H9 (cell line): Measurements from ENCODE around the gene PROSER3. TPM values are rescaled to one million over a fixed set of nuclear protein-coding genes. Genes with fewer than 3 reads are reported as not detected.

Experiments
- DNase-seq: peaks from one replicate; pipeline ENCODE4 v3.0.0-alpha.2; 2017
- H2AFZ ChIP-seq: one replicate; pipeline ENCODE4 v1.6.1; 2013; ENCODE audit warnings: mild to moderate bottlenecking, low read length, control low read depth, moderate library complexity
- H2AK5ac ChIP-seq: 2 replicates; pipeline ENCODE4 v1.6.1; 2013; ENCODE audit warnings: low read length, control low read depth, mixed read lengths; ENCODE audit not compliant: insufficient read length
- H2BK120ac ChIP-seq: one replicate; pipeline ENCODE4 v1.6.1; 2013; ENCODE audit warnings: low read depth, mild to moderate bottlenecking, low read length, control low read depth, inconsistent platforms; ENCODE audit not compliant: poor library complexity, severe bottlenecking
- H2BK12ac ChIP-seq: 2 replicates; pipeline ENCODE4 v1.6.1; 2013; ENCODE audit warnings: low read length, control low read depth, mixed read lengths, low read depth; ENCODE audit not compliant: insufficient read length
- H2BK15ac ChIP-seq: 2 replicates; pipeline ENCODE4 v1.6.1; 2013; ENCODE audit warnings: low read depth, low read length, control low read depth
- H2BK20ac ChIP-seq: one replicate; pipeline ENCODE4 v1.6.1; 2013; ENCODE audit warnings: low read depth, mild to moderate bottlenecking, low read length, control low read depth, inconsistent platforms; ENCODE audit not compliant: poor library complexity, severe bottlenecking
- H2BK5ac ChIP-seq: 2 replicates; pipeline ENCODE4 v1.6.1; 2013; ENCODE audit warnings: low read length, control low read depth, mixed read lengths; ENCODE audit not compliant: insufficient read length
- H3K14ac ChIP-seq: 2 replicates; pipeline ENCODE4 v1.6.1; 2013; ENCODE audit warnings: low read length, control low read depth; ENCODE audit not compliant: insufficient read depth
- H3K18ac ChIP-seq: 2 replicates; pipeline ENCODE4 v1.6.1; 2013; ENCODE audit warnings: low read depth, mild to moderate bottlenecking, mixed read lengths, low read length, control low read depth; ENCODE audit not compliant: insufficient read length
- H3K23ac ChIP-seq: 2 replicates; pipeline ENCODE4 v1.6.1; 2013; ENCODE audit warnings: low read length, control low read depth, mixed read lengths, low read depth; ENCODE audit not compliant: insufficient read length
- H3K23me2 ChIP-seq: 2 replicates; pipeline ENCODE4 v1.6.1; 2013; ENCODE audit warnings: low read depth, mild to moderate bottlenecking, mixed read lengths, low read length, control low read depth; ENCODE audit not compliant: insufficient read length, poor library complexity, severe bottlenecking
- H3K27ac ChIP-seq: 2 replicates; pipeline ENCODE4 v1.5.1; 2013; ENCODE audit warnings: low read length, control low read depth, mixed read lengths, low read depth; ENCODE audit not compliant: insufficient read length
- H3K27me3 ChIP-seq: 2 replicates; pipeline ENCODE4 v1.6.1; 2013; ENCODE audit warnings: low read length, control low read depth, inconsistent platforms; ENCODE audit not compliant: insufficient read depth
- H3K4ac ChIP-seq: 2 replicates; pipeline ENCODE4 v1.6.1; 2013; ENCODE audit warnings: low read depth, mild to moderate bottlenecking, control low read depth, inconsistent platforms, low read length, moderate library complexity
- H3K4me1 ChIP-seq: 2 replicates; pipeline ENCODE4 v1.6.1; 2013; ENCODE audit warnings: low read length, control low read depth, inconsistent platforms; ENCODE audit not compliant: insufficient read depth
- H3K4me2 ChIP-seq: 2 replicates; pipeline ENCODE4 v1.6.1; 2013; ENCODE audit warnings: low read length, control low read depth, mixed read lengths; ENCODE audit not compliant: insufficient read length, insufficient read depth
- H3K56ac ChIP-seq: 2 replicates; pipeline ENCODE4 v1.6.1; 2013; ENCODE audit warnings: low read depth, mild to moderate bottlenecking, mixed read lengths, low read length, control low read depth; ENCODE audit not compliant: insufficient read length
- H3K79me1 ChIP-seq: 2 replicates; pipeline ENCODE4 v1.6.1; 2013; ENCODE audit warnings: low read depth, mild to moderate bottlenecking, moderate library complexity, low read length, control low read depth, inconsistent platforms; ENCODE audit not compliant: insufficient read depth, poor library complexity, severe bottlenecking
- H3K79me2 ChIP-seq: 2 replicates; pipeline ENCODE4 v1.6.1; 2013; ENCODE audit warnings: low read length, control low read depth, inconsistent platforms; ENCODE audit not compliant: insufficient read depth
- H3K9ac ChIP-seq: 2 replicates; pipeline ENCODE4 v1.6.1; 2013; ENCODE audit warnings: low read length, control low read depth, mixed read lengths; ENCODE audit not compliant: insufficient read length; ENCODE audit errors: extremely low read depth
- H3K9me3 ChIP-seq: one replicate; pipeline ENCODE4 v1.6.1; 2013; ENCODE audit warnings: low read depth, low read length, inconsistent platforms; ENCODE audit not compliant: control insufficient read depth
- H3T11ph ChIP-seq: one replicate; pipeline ENCODE4 v1.6.1; 2013; ENCODE audit warnings: mild to moderate bottlenecking, low read length, control low read depth, inconsistent platforms
- H4K20me1 ChIP-seq: one replicate; pipeline ENCODE4 v1.6.1; 2013; ENCODE audit not compliant: control insufficient read depth, insufficient read length, insufficient read depth
- H4K5ac ChIP-seq: 2 replicates; pipeline ENCODE4 v1.6.1; 2013; ENCODE audit warnings: low read depth, mild to moderate bottlenecking, mixed read lengths, low read length, control low read depth; ENCODE audit not compliant: insufficient read length
- H4K8ac ChIP-seq: replicated peaks from 2 replicates; pipeline ENCODE4 v1.6.1; 2013; ENCODE audit warnings: low read length, control low read depth, mixed read lengths, low read depth; ENCODE audit not compliant: insufficient read length
- H4K91ac ChIP-seq: 2 replicates; pipeline ENCODE4 v1.6.1; 2013; ENCODE audit warnings: low read depth, mild to moderate bottlenecking, moderate library complexity, mixed read lengths, low read length, control low read depth; ENCODE audit not compliant: insufficient read length
- H3K27ac Mint-ChIP-seq, 3 experiments: 2 replicates in 2 of 3; 3 replicates in 1 of 3; pipeline ENCODE4 v1.8.0; 2020 to 2021; ENCODE audit warnings: mixed read lengths in 3 of 3, mild to moderate bottlenecking in 1 of 3, moderate library complexity in 1 of 3
- H3K27me3 Mint-ChIP-seq: 2 replicates; pipeline ENCODE4 v1.8.0; 2021; ENCODE audit warnings: low read depth, mild to moderate bottlenecking, moderate library complexity, mixed read lengths
- H3K36me3 Mint-ChIP-seq, 3 experiments: 2 replicates in 2 of 3; 3 replicates in 1 of 3; pipeline ENCODE4 v1.8.0; 2020 to 2021; ENCODE audit warnings: low read depth in 3 of 3, mixed read lengths in 3 of 3; ENCODE audit not compliant: insufficient read depth in 1 of 3
- H3K4me1 Mint-ChIP-seq, 2 experiments: 2 replicates each; pipeline ENCODE4 v1.8.0; 2020; ENCODE audit warnings: mixed read lengths in 2 of 2
- H3K4me3 Mint-ChIP-seq, 2 experiments: 2 replicates in 1 of 2; 3 replicates in 1 of 2; pipeline ENCODE4 v1.8.0; 2020 to 2021; ENCODE audit warnings: mild to moderate bottlenecking in 2 of 2, mixed read lengths in 2 of 2, moderate library complexity in 1 of 2
- H3K9me3 Mint-ChIP-seq, 2 experiments: 2 replicates in 1 of 2; 3 replicates in 1 of 2; pipeline ENCODE4 v1.8.0; 2020; ENCODE audit warnings: mild to moderate bottlenecking in 2 of 2, mixed read lengths in 2 of 2, moderate library complexity in 1 of 2
- WGBS: extraction: QIAGEN DNeasy Blood & Tissue Kit; methylation state at CpG from one replicate; pipeline ENCODE4 v1.1.7; 2013; ENCODE audit warnings: missing lambda C conversion rate, low lambda C conversion rate, mixed read lengths; ENCODE audit not compliant: insufficient read length; ENCODE audit errors: extremely low coverage; 5-methylcytosine and 5-hydroxymethylcytosine counted together
- total RNA-seq: library from RNA; stranded (reverse); gene quantifications from 2 replicates; pipeline ENCODE4 v1.2.1, GENCODE V29; 2021
- TF ChIP-seq, protein P1 (sequence below): fragments of 200-600 bp; sonication (generic); conservative IDR thresholded peaks from 3 replicates; pipeline ENCODE4 v1.8.0; 2021; ENCODE audit warnings: antibody characterized with exemption, mild to moderate bottlenecking

The PROSER3 gene
- total RNA-seq, 1 experiment from 2014 or later, result 29.1 TPM

DNA sequence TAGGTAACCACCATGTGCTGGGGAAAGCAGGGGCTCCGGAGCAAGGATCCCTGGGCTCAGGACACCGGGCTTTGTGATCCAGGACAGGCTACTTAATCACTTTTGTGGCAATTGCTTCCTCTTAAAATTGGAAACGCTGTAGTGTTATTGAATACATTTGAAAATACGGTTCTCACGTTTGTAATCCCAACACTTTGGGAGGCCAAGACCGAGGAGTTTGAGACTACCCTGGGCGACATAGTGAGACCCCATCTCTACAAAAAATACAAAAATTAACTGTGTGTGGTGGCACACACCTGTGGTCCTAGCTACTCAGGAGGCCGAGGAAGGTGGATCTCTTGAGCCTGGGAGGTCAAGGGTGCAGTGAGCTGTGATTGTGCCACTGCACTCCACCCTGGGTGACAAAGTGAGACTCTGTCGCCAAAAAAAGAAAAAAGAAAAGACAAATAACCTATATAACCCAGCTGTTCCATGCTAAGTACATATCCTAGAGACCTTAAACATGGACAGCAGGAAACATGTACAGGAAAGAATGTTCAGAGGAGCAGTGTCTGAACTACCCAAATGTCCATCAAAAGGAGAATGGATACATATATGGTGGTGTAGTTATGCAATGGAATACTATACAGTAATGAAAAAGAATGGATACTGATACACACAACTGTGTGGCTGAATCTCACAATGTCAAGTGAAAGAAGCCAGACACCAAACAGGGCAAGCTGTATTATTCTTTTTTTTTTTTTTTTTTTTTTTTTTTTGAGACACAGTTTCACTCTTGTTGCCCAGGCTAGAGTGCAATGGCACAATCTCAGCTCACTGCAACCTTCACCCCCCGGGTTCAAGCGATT, 55.3 kb downstream of the PROSER3 start:
- Mint-ChIP-seq H3K9me3 (peaks cover 2 to 3% of the 10 kb centered on the region in 2 experiments; a peak in 2 of 5 replicates), H3K4me3 (no peak overlapping the region), H3K27ac (no peak overlapping the region), H3K27me3 (peaks cover 18% of the 10 kb centered on the region), H3K4me1 (peaks cover 9 to 16% of the 10 kb centered on the region in 2 experiments), H3K36me3 (no peaks in the 10 kb centered on the region)
- no peak for DNase-seq
- no peak overlapping the region for H3K56ac ChIP-seq
- H3K18ac ChIP-seq, result no peak overlapping the region
- no CpG with 5 or more reads among the region's 11 CpGs for WGBS
- no peak overlapping the region for H2BK20ac ChIP-seq
- no peaks in the 10 kb centered on the region for H3K23me2 ChIP-seq
- no peak overlapping the region for H2AK5ac ChIP-seq
- no peaks in the 10 kb centered on the region for H3K79me1 ChIP-seq
- H2BK120ac ChIP-seq, result no peak overlapping the region
- no peak overlapping the region for H3K14ac ChIP-seq
- no peaks in the 10 kb centered on the region for H3K79me2 ChIP-seq
- H3K27ac ChIP-seq, result no peak overlapping the region
- no peak overlapping the region for H2BK12ac ChIP-seq
- no peak overlapping the region for H3K4ac ChIP-seq
- no peaks in the 10 kb centered on the region for H4K20me1 ChIP-seq
- H4K91ac ChIP-seq, result no peak overlapping the region
- no peak overlapping the region for H3K4me2 ChIP-seq
- no peaks in the 10 kb centered on the region for H3K4me1 ChIP-seq
- no peak overlapping the region for H3T11ph ChIP-seq
- H3K27me3 ChIP-seq, result no peaks in the 10 kb centered on the region
- H2BK15ac ChIP-seq, result no peak overlapping the region
- no peak overlapping the region for H2BK5ac ChIP-seq
- H2AFZ ChIP-seq, result no peak overlapping the region
- no peak overlapping the region for H4K5ac ChIP-seq
- no peak overlapping the region for H3K9ac ChIP-seq
- H3K23ac ChIP-seq, result no peak overlapping the region
- no peak overlapping the region for H4K8ac ChIP-seq
- TF ChIP-seq, protein P1, sequence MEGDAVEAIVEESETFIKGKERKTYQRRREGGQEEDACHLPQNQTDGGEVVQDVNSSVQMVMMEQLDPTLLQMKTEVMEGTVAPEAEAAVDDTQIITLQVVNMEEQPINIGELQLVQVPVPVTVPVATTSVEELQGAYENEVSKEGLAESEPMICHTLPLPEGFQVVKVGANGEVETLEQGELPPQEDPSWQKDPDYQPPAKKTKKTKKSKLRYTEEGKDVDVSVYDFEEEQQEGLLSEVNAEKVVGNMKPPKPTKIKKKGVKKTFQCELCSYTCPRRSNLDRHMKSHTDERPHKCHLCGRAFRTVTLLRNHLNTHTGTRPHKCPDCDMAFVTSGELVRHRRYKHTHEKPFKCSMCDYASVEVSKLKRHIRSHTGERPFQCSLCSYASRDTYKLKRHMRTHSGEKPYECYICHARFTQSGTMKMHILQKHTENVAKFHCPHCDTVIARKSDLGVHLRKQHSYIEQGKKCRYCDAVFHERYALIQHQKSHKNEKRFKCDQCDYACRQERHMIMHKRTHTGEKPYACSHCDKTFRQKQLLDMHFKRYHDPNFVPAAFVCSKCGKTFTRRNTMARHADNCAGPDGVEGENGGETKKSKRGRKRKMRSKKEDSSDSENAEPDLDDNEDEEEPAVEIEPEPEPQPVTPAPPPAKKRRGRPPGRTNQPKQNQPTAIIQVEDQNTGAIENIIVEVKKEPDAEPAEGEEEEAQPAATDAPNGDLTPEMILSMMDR, result no peak
- no peaks in the 10 kb centered on the region for H3K9me3 ChIP-seq
